H1 (cell line): Measurements from ENCODE around the gene RNF175. TPM values are rescaled to one million over a fixed set of nuclear protein-coding genes. Genes with fewer than 3 reads are reported as not detected.

Experiments
- CTCF ChIA-PET: fragments of 300-600 bp; sonication (Branson Sonifier 250); formaldehyde crosslinking; loops from one replicate; lab custom pipeline; 2021; ENCODE audit not compliant: partially characterized antibody; lab: Charles Lee
- POLR2A ChIA-PET: fragments of 300-600 bp; sonication (Branson Sonifier 250); formaldehyde crosslinking; loops from one replicate; lab custom pipeline; 2021; ENCODE audit warnings: inconsistent platforms; ENCODE audit not compliant: partially characterized antibody; lab: Charles Lee
- DNase-seq, 2 experiments: peaks; one replicate each; pipeline versions ENCODE4 v3.0.0 to v3.0.0-alpha.2; 2010 to 2022; ENCODE audit warnings: low spot score in 2 of 2, low read depth in 1 of 2, mixed read lengths in 1 of 2
- FAIRE-seq: peaks from 2 replicates; lab custom pipeline; 2011; peaks lifted over from hg19 to GRCh38; lab: Jason Lieb, UNC
- H2AFZ ChIP-seq: 2 replicates; pipeline ENCODE4 v1.8.1; 2012; ENCODE audit warnings: low read length, inconsistent platforms
- H2AK5ac ChIP-seq: 2 replicates; pipeline ENCODE4 v1.6.1; 2013; ENCODE audit warnings: low read depth, low read length
- H2BK120ac ChIP-seq: replicated peaks from 2 replicates; pipeline ENCODE3; 2013; ENCODE audit warnings: low read depth, low read length, inconsistent platforms
- H2BK12ac ChIP-seq: 2 replicates; pipeline ENCODE4 v1.6.1; 2013; ENCODE audit warnings: low read depth, low read length
- H2BK15ac ChIP-seq: 2 replicates; pipeline ENCODE4 v1.6.1; 2013; ENCODE audit warnings: low read length
- H2BK20ac ChIP-seq: 2 replicates; pipeline ENCODE4 v1.6.1; 2013; ENCODE audit warnings: low read length
- H2BK5ac ChIP-seq: 2 replicates; pipeline ENCODE4 v1.6.1; 2013; ENCODE audit warnings: low read depth, low read length
- H3K14ac ChIP-seq: 2 replicates; pipeline ENCODE4 v1.6.1; 2013; ENCODE audit warnings: inconsistent platforms; ENCODE audit not compliant: insufficient read length
- H3K18ac ChIP-seq: 2 replicates; pipeline ENCODE4 v1.6.1; 2013; ENCODE audit warnings: low read length; ENCODE audit errors: extremely low read depth
- H3K23ac ChIP-seq: 2 replicates; pipeline ENCODE4 v1.6.1; 2013; ENCODE audit warnings: inconsistent platforms; ENCODE audit not compliant: insufficient read length
- H3K23me2 ChIP-seq: 2 replicates; pipeline ENCODE4 v1.6.1; 2013; ENCODE audit warnings: low read depth, low read length
- H3K27ac ChIP-seq: 2 replicates; pipeline ENCODE4 v1.6.1; 2011; ENCODE audit warnings: low read depth, low read length, inconsistent platforms
- H3K27me3 ChIP-seq, 4 experiments: replicated peaks in 1 of 4; 1 replicate in 1 of 4; 2 replicates in 3 of 4; pipeline versions ENCODE4 v1.6.1 to v1.8.1; 2011 to 2013; ENCODE audit warnings: low read length in 3 of 4, mild to moderate bottlenecking in 3 of 4, inconsistent platforms in 2 of 4, mixed read lengths in 2 of 4, moderate library complexity in 1 of 4; ENCODE audit not compliant: control insufficient read depth in 3 of 4, insufficient read depth in 3 of 4; ENCODE audit errors: extremely low read depth in 1 of 4
- H3K36me3 ChIP-seq, 4 experiments: 2 replicates each; pipeline versions ENCODE4 v1.6.1 to v1.8.1; 2011 to 2013; ENCODE audit warnings: mild to moderate bottlenecking in 4 of 4, low read length in 3 of 4, moderate library complexity in 2 of 4, control low read depth in 1 of 4, inconsistent platforms in 1 of 4; ENCODE audit not compliant: insufficient read depth in 4 of 4, control insufficient read depth in 2 of 4
- H3K4ac ChIP-seq: replicated peaks from 2 replicates; pipeline ENCODE3; 2013; ENCODE audit warnings: low read length, low read depth, mixed read lengths, inconsistent platforms; ENCODE audit not compliant: insufficient read length
- H3K4me1 ChIP-seq, 4 experiments: replicated peaks in 1 of 4; 1 replicate in 1 of 4; 2 replicates in 3 of 4; pipeline versions ENCODE4 v1.6.1 to v1.8.1; 2011 to 2013; ENCODE audit warnings: low read length in 3 of 4, inconsistent platforms in 2 of 4, mixed read lengths in 1 of 4; ENCODE audit not compliant: insufficient read depth in 4 of 4, control insufficient read depth in 3 of 4
- H3K4me2 ChIP-seq, 2 experiments: 2 replicates each; pipeline versions ENCODE4 v1.6.1 to v1.8.1; 2011 to 2013; ENCODE audit warnings: low read depth in 2 of 2, low read length in 2 of 2, control low read depth in 1 of 2, inconsistent platforms in 1 of 2, mild to moderate bottlenecking in 1 of 2; ENCODE audit not compliant: insufficient read depth in 1 of 2
- H3K4me3 ChIP-seq, 4 experiments: fragments of 200-600, 300-600 bp in 1 of 4; sonication (generic), shearing (Covaris generic), sonication (Bioruptor Twin) in 1 of 4; 2 replicates each; pipeline versions ENCODE4 v1.5.1 to v1.8.1; 2011 to 2016; ENCODE audit warnings: low read length in 4 of 4, low read depth in 3 of 4, control low read depth in 2 of 4, inconsistent platforms in 2 of 4, mild to moderate bottlenecking in 2 of 4, mixed read lengths in 1 of 4, moderate library complexity in 1 of 4; ENCODE audit not compliant: insufficient read depth in 2 of 4; ENCODE audit errors: extremely low read depth in 1 of 4
- H3K56ac ChIP-seq: replicated peaks from 2 replicates; pipeline ENCODE3; 2013; ENCODE audit warnings: low read depth, mild to moderate bottlenecking, mixed read lengths, low read length, inconsistent platforms; ENCODE audit not compliant: insufficient read length
- H3K79me1 ChIP-seq: 2 replicates; pipeline ENCODE4 v1.6.1; 2013; ENCODE audit warnings: low read depth, low read length, control low read depth
- H3K79me2 ChIP-seq, 2 experiments: 2 replicates each; pipeline versions ENCODE4 v1.6.1 to v1.8.1; 2012 to 2013; ENCODE audit warnings: low read length in 2 of 2, mild to moderate bottlenecking in 2 of 2, inconsistent platforms in 1 of 2; ENCODE audit not compliant: insufficient read depth in 2 of 2, control insufficient read depth in 1 of 2
- H3K9ac ChIP-seq, 4 experiments: replicated peaks in 1 of 4; 1 replicate in 1 of 4; 2 replicates in 3 of 4; pipeline versions ENCODE4 v1.6.1 to v1.8.1; 2011 to 2013; ENCODE audit warnings: low read depth in 3 of 4, low read length in 3 of 4, control low read depth in 2 of 4, mild to moderate bottlenecking in 2 of 4, moderate library complexity in 2 of 4, inconsistent platforms in 1 of 4; ENCODE audit errors: extremely low read depth in 1 of 4
- H3K9me3 ChIP-seq, 2 experiments: 2 replicates each; pipeline versions ENCODE4 v1.6.1 to v1.8.1; 2012 to 2013; ENCODE audit warnings: mild to moderate bottlenecking in 2 of 2, moderate library complexity in 2 of 2, control low read depth in 1 of 2, inconsistent platforms in 1 of 2, low read depth in 1 of 2, low read length in 1 of 2, mixed read lengths in 1 of 2; ENCODE audit not compliant: insufficient read depth in 2 of 2
- H4K20me1 ChIP-seq, 2 experiments: replicated peaks in 1 of 2; 2 replicates each; pipeline versions ENCODE3 to v1.8.1; 2011 to 2013; ENCODE audit warnings: inconsistent platforms in 2 of 2, low read length in 2 of 2, mild to moderate bottlenecking in 1 of 2; ENCODE audit not compliant: insufficient read depth in 2 of 2, control insufficient read depth in 1 of 2
- H4K5ac ChIP-seq: 2 replicates; pipeline ENCODE4 v1.6.1; 2013; ENCODE audit warnings: low read length, low read depth, mixed read lengths, inconsistent platforms; ENCODE audit not compliant: insufficient read length
- H4K8ac ChIP-seq: 2 replicates; pipeline ENCODE4 v1.8.0; 2013; ENCODE audit warnings: mild to moderate bottlenecking, moderate library complexity, low read length, inconsistent platforms; ENCODE audit not compliant: insufficient read depth; ENCODE audit errors: extremely low read depth
- H4K91ac ChIP-seq: replicated peaks from 2 replicates; pipeline ENCODE3; 2013; ENCODE audit warnings: low read length, mixed read lengths, inconsistent platforms; ENCODE audit not compliant: insufficient read length
- ASH2L ChIP-seq: fragments of 200-600, 300-600 bp; sonication (generic); IDR thresholded peaks from one replicate; pipeline ENCODE4 v1.7.1; 2017; ENCODE audit warnings: low read length
- POLR2AphosphoS5 ChIP-seq: IDR thresholded peaks from 2 replicates; pipeline ENCODE4 v1.6.1; 2011; ENCODE audit warnings: low read depth, low read length
- WGBS, 2 experiments: shearing (Covaris generic) in 1 of 2; methylation state at CpG; one replicate each; pipeline versions ENCODE4 v1.1.6 to v1.1.7; 2013 to 2015; ENCODE audit warnings: low lambda C conversion rate in 2 of 2, mixed read lengths in 2 of 2, inconsistent platforms in 1 of 2, low coverage in 1 of 2, missing lambda C conversion rate in 1 of 2; ENCODE audit not compliant: insufficient replicate concordance in 2 of 2, insufficient coverage in 1 of 2, insufficient read length in 1 of 2; ENCODE audit errors: extremely low coverage in 1 of 2, missing lambda C conversion rate in 1 of 2; 5-methylcytosine and 5-hydroxymethylcytosine counted together
- polyA plus RNA-seq, 7 experiments: library from polyadenylated mRNA; depleted of rRNA in 3 of 7; stranded (reverse) in 5 of 7; unstranded in 2 of 7; fragments of >200 nt in 5 of 7; fragments of 200-250 nt in 2 of 7; gene quantifications; 1 replicate in 5 of 7; 2 replicates in 1 of 7; 4 replicates in 1 of 7; pipeline versions ENCODE4 v1.2.1 to v1.2.3, GENCODE V29; 2011 to 2013; ENCODE audit warnings: missing spikeins in 2 of 7, mixed read lengths in 2 of 7
- total RNA-seq: library from RNA; stranded (reverse); fragmentation: NEBNext Ultra II Directional; extraction: Animal tissue kit (Norgen Biotek cat#: 25700); gene quantifications from 2 replicates; pipeline ENCODE4 v1.2.1, GENCODE V29; 2021

Gene RNF175
- total and polyA plus RNA-seq, 2 of the 8 experiments (the other 6 are each of a cell fraction or from before 2014, with no cell fraction given) = 7.9 to 9.8 TPM

DNA sequence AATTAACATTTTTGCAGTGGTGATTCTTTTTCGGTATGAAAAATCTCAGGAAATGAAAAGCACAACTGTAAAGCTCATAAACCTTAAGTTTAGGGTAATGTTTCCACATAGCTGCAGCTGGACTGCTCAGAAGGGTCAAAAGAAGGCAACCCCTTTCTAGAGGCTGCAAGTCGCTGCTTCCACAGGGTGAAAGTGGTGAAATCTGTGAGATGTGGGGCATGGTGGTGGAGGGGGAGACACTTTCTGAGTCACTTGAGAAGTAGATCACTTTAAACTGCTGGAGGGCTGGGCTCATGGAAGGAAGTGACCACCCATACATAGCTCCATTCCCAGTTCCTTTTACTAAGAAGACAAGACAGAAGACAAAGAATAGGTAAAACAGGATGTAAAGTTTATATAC, 20.4 kb upstream of the RNF175 start:
- Histone ChIP-seq H4K91ac (no peak overlapping the region), H3K79me2 (peaks cover 0 to 19% of the 10 kb centered on the region in 2 experiments; a peak in 2 of 4 replicates), H2BK5ac (no peak overlapping the region), H3K79me1 (no peaks in the 10 kb centered on the region), H3K9me3 (0 out of 4 replicates have a peak, but pooled peaks cover 0 to 3% of the 10 kb centered on the region in 2 experiments), H2BK15ac (no peak overlapping the region), H2AK5ac (no peak overlapping the region), H3K4me1 (peaks cover 0 to 19% (median 7%) of the 10 kb centered on the region in 4 experiments; a peak in 4 of 7 replicates), H2BK12ac (no peak overlapping the region), H3K4ac (no peak overlapping the region), H3K23me2 (no peaks in the 10 kb centered on the region), H4K5ac (no peak overlapping the region), H2AFZ (no peak overlapping the region), H3K4me3 (no peak overlapping the region), H3K18ac (no peak overlapping the region), H3K9ac (no peak overlapping the region), H3K23ac (no peak overlapping the region), H3K36me3 (peaks cover 8 to 48% (median 37%) of the 10 kb centered on the region in 4 experiments), H3K4me2 (no peak overlapping the region), H2BK120ac (no peak overlapping the region), H4K20me1 (peaks cover 3 to 19% of the 10 kb centered on the region in 2 experiments), H3K14ac (no peak overlapping the region), H4K8ac (no peak overlapping the region), H2BK20ac (no peak overlapping the region), H3K27ac (no peak overlapping the region), H3K56ac (no peak overlapping the region), H3K27me3 (no peaks in the 10 kb centered on the region)
- DNase-seq (no peak), FAIRE-seq (no peak)
- ChIA-PET CTCF (interaction anchor here (0.8 to 5.8 kb wide), 11 partner anchors 12 to 726 kb away, joined by 3 to 48 read pairs (median 3); no protein-coding TSS in a partner anchor), POLR2A (interaction anchor here (0.8 to 3.6 kb wide), 10 partner anchors 10 to 50 kb away, joined by 3 to 77 read pairs (median 5); partner anchors contain the start of gene SFRP2)
- TF ChIP-seq ASH2L = no peak
- 0 out of 2 replicates have a peak, but pooled peaks have one; percentile 57 for TF ChIP-seq POLR2AphosphoS5
- WGBS, 2 experiments = 80% methylated on average over 2 of the region's 2 CpGs; no CpG with 5 or more reads in 1 of the 2 experiments
